Trophoblast cell (in vitro differentiated cells and primary cell): ENCODE data around the gene C10orf120.
A peak's percentile ranks its signal among the peaks of the same experiment; 100 is the strongest.

Experiments
- DNase-seq, 2 donors: peaks; one replicate each; pipeline ENCODE4 v3.0.0-alpha.2; 2016
- H2AFZ ChIP-seq: 2 replicates; pipeline ENCODE4 v1.6.1; 2013; ENCODE audit warnings: low read length, moderate library complexity, mild to moderate bottlenecking; ENCODE audit not compliant: insufficient read depth, poor library complexity
- H2AK5ac ChIP-seq: 2 replicates; pipeline ENCODE4 v1.6.1; 2013; ENCODE audit warnings: mild to moderate bottlenecking, low read length
- H2BK120ac ChIP-seq: 2 replicates; pipeline ENCODE4 v1.6.1; 2013; ENCODE audit warnings: low read length, mild to moderate bottlenecking, moderate library complexity; ENCODE audit not compliant: insufficient read depth, poor library complexity
- H2BK12ac ChIP-seq: 2 replicates; pipeline ENCODE4 v1.6.1; 2013; ENCODE audit warnings: mild to moderate bottlenecking, low read length, moderate library complexity
- H2BK5ac ChIP-seq: 2 replicates; pipeline ENCODE4 v1.6.1; 2013; ENCODE audit warnings: low read length, low read depth, moderate library complexity, mild to moderate bottlenecking; ENCODE audit not compliant: poor library complexity
- H3K14ac ChIP-seq: 2 replicates; pipeline ENCODE4 v1.6.1; 2013; ENCODE audit warnings: mild to moderate bottlenecking, low read length
- H3K18ac ChIP-seq: 2 replicates; pipeline ENCODE4 v1.6.1; 2013; ENCODE audit warnings: mild to moderate bottlenecking, low read length
- H3K23ac ChIP-seq: 2 replicates; pipeline ENCODE4 v1.6.1; 2013; ENCODE audit warnings: low read length
- H3K27ac ChIP-seq: 2 replicates; pipeline ENCODE4 v1.5.1; 2013; ENCODE audit warnings: low read depth, mild to moderate bottlenecking, inconsistent platforms, low read length, moderate library complexity
- H3K27me3 ChIP-seq: 2 replicates; pipeline ENCODE4 v1.6.1; 2013; ENCODE audit warnings: inconsistent platforms, mild to moderate bottlenecking, low read length, moderate library complexity; ENCODE audit not compliant: insufficient read depth
- H3K36me3 ChIP-seq, 2 experiments: 1 replicate in 1 of 2; 2 replicates in 1 of 2; pipeline ENCODE4 v1.6.1; 2013; ENCODE audit warnings: low read length in 2 of 2, mild to moderate bottlenecking in 2 of 2, moderate library complexity in 1 of 2; ENCODE audit not compliant: insufficient read depth in 2 of 2, control insufficient read depth in 1 of 2
- H3K4ac ChIP-seq: 2 replicates; pipeline ENCODE4 v1.6.1; 2013; ENCODE audit warnings: low read depth, mild to moderate bottlenecking, low read length, moderate library complexity
- H3K4me1 ChIP-seq, 2 experiments: 1 replicate in 1 of 2; 2 replicates in 1 of 2; pipeline ENCODE4 v1.6.1; 2013; ENCODE audit warnings: low read length in 2 of 2, mild to moderate bottlenecking in 2 of 2, moderate library complexity in 1 of 2; ENCODE audit not compliant: insufficient read depth in 2 of 2, control insufficient read depth in 1 of 2
- H3K4me2 ChIP-seq: 2 replicates; pipeline ENCODE4 v1.6.1; 2013; ENCODE audit warnings: inconsistent platforms, mild to moderate bottlenecking, low read length, moderate library complexity
- H3K4me3 ChIP-seq: 2 replicates; pipeline ENCODE4 v1.5.1; 2013; ENCODE audit warnings: mild to moderate bottlenecking, low read depth, low read length, inconsistent platforms
- H3K79me1 ChIP-seq: one replicate; pipeline ENCODE4 v1.6.1; 2013; ENCODE audit warnings: low read length
- H3K79me2 ChIP-seq: 2 replicates; pipeline ENCODE4 v1.6.1; 2013; ENCODE audit warnings: low read length, mild to moderate bottlenecking; ENCODE audit not compliant: control insufficient read depth, insufficient read depth, poor library complexity
- H3K9ac ChIP-seq: 2 replicates; pipeline ENCODE4 v1.6.1; 2013; ENCODE audit warnings: mild to moderate bottlenecking, low read length
- H3K9me3 ChIP-seq: 2 replicates; pipeline ENCODE4 v1.6.1; 2013; ENCODE audit warnings: low read depth, mild to moderate bottlenecking, control low read depth, inconsistent platforms, low read length; ENCODE audit not compliant: insufficient read depth
- H4K12ac ChIP-seq: 2 replicates; pipeline ENCODE4 v1.6.1; 2013; ENCODE audit warnings: low read depth, mild to moderate bottlenecking, low read length, moderate library complexity
- H4K8ac ChIP-seq: 2 replicates; pipeline ENCODE4 v1.6.1; 2013; ENCODE audit warnings: low read depth, mild to moderate bottlenecking, low read length, moderate library complexity
- H4K91ac ChIP-seq: one replicate; pipeline ENCODE4 v1.6.1; 2013; ENCODE audit warnings: low read depth, mild to moderate bottlenecking, low read length, moderate library complexity
- WGBS: extraction: QIAGEN DNeasy Blood & Tissue Kit; methylation state at CpG from one replicate; pipeline ENCODE4 v1.1.7; 2013; ENCODE audit warnings: missing lambda C conversion rate; ENCODE audit not compliant: insufficient read length, insufficient coverage; ENCODE audit errors: extremely low coverage; 5-methylcytosine and 5-hydroxymethylcytosine counted together

C10orf120 gene

GRCh38 chr10:122713091-122713885, 13.6 kb upstream of the C10orf120 start:
- no CpG with 5 or more reads among the region's 7 CpGs for WGBS
- Histone ChIP-seq H4K8ac (no peak overlapping the region), H3K14ac (no peak overlapping the region), H3K18ac (no peak overlapping the region), H3K27ac (no peak overlapping the region), H4K91ac (no peak overlapping the region), H3K79me1 (no peaks in the 10 kb centered on the region), H3K4me2 (no peak overlapping the region), H2BK120ac (no peak overlapping the region), H3K23ac (no peak overlapping the region), H3K4me3 (no peak overlapping the region), H2BK12ac (no peak overlapping the region), H3K9ac (no peak overlapping the region), H3K79me2 (no peaks in the 10 kb centered on the region), H2AFZ (no peak overlapping the region), H3K36me3 (no peaks in the 10 kb centered on the region), H2BK5ac (no peak overlapping the region), H3K9me3 (peaks cover 2% of the 10 kb centered on the region), H4K12ac (no peak overlapping the region), H3K4ac (no peak overlapping the region), H2AK5ac (no peak overlapping the region), H3K27me3 (no peaks in the 10 kb centered on the region), H3K4me1 (no peaks in the 10 kb centered on the region)
- DNase-seq = peak in 1 of 2 donors; percentile 45

GRCh38 chr10:122710576-122710975, 10.9 kb upstream of the C10orf120 start:
- no CpG with 5 or more reads among the region's 1 CpG for WGBS
- Histone ChIP-seq H2BK12ac (no peak overlapping the region), H2BK120ac (no peak overlapping the region), H3K4me3 (no peak overlapping the region), H4K12ac (no peak overlapping the region), H3K14ac (no peak overlapping the region), H3K79me2 (no peaks in the 10 kb centered on the region), H2BK5ac (no peak overlapping the region), H3K4me1 (no peaks in the 10 kb centered on the region), H3K9ac (no peak overlapping the region), H3K27ac (no peak overlapping the region), H2AK5ac (no peak overlapping the region), H3K27me3 (no peaks in the 10 kb centered on the region), H4K8ac (no peak overlapping the region), H3K36me3 (no peaks in the 10 kb centered on the region), H4K91ac (no peak overlapping the region), H3K18ac (no peak overlapping the region), H2AFZ (no peak overlapping the region), H3K4me2 (no peak overlapping the region), H3K23ac (no peak overlapping the region), H3K4ac (no peak overlapping the region), H3K9me3 (peaks cover 2% of the 10 kb centered on the region), H3K79me1 (no peaks in the 10 kb centered on the region)
- no peak for DNase-seq

- WGBS = no CpG with 5 or more reads among the region's 4 CpGs
- Histone ChIP-seq H2AFZ (no peak overlapping the region), H3K9me3 (peaks cover 2% of the 10 kb centered on the region)
These were observed 10.3 kb upstream of the C10orf120 start for GRCh38 chr10:122709971-122710370.

GRCh38 chr10:122707535-122707934, 7.9 kb upstream of the C10orf120 start:
- DNase-seq = no peak
- Histone ChIP-seq H2BK5ac (no peak overlapping the region), H4K12ac (no peak overlapping the region), H2AK5ac (no peak overlapping the region), H3K9me3 (peaks cover 2% of the 10 kb centered on the region), H4K8ac (no peak overlapping the region), H3K4ac (no peak overlapping the region), H3K14ac (no peak overlapping the region), H3K27ac (no peak overlapping the region), H3K18ac (no peak overlapping the region), H3K4me3 (no peak overlapping the region), H3K36me3 (no peaks in the 10 kb centered on the region), H3K4me2 (no peak overlapping the region), H2BK120ac (no peak overlapping the region), H3K23ac (no peak overlapping the region), H3K79me2 (no peaks in the 10 kb centered on the region), H2BK12ac (no peak overlapping the region), H3K27me3 (no peaks in the 10 kb centered on the region), H3K79me1 (no peaks in the 10 kb centered on the region), H3K9ac (no peak overlapping the region), H2AFZ (no peak overlapping the region), H3K4me1 (no peaks in the 10 kb centered on the region), H4K91ac (no peak overlapping the region)
- WGBS = no CpG with 5 or more reads among the region's 9 CpGs

More at GRCh38 chr10:122709971-122710370, 10.3 kb upstream of the C10orf120 start:
- H3K36me3 ChIP-seq = no peaks in the 10 kb centered on the region
- H4K12ac ChIP-seq = no peak overlapping the region
- H2AK5ac ChIP-seq = no peak overlapping the region
- H3K27ac ChIP-seq = no peak overlapping the region
- H3K4me2 ChIP-seq = no peak overlapping the region
- H2BK120ac ChIP-seq = no peak overlapping the region
- H3K9ac ChIP-seq = no peak overlapping the region
- H2BK12ac ChIP-seq = no peak overlapping the region
- no peaks in the 10 kb centered on the region for H3K79me1 ChIP-seq
- no peak overlapping the region for H3K23ac ChIP-seq
- H3K27me3 ChIP-seq = no peaks in the 10 kb centered on the region
- H4K8ac ChIP-seq = no peak overlapping the region
- no peak overlapping the region for H2BK5ac ChIP-seq
- DNase-seq = no peak
- no peak overlapping the region for H3K14ac ChIP-seq
- H3K18ac ChIP-seq = no peak overlapping the region
- no peak overlapping the region for H4K91ac ChIP-seq
- no peak overlapping the region for H3K4me3 ChIP-seq
- H3K79me2 ChIP-seq = no peaks in the 10 kb centered on the region
- no peak overlapping the region for H3K4ac ChIP-seq
- H3K4me1 ChIP-seq = no peaks in the 10 kb centered on the region
